Measurements from ENCODE around the gene RAB31. TPM values are rescaled to one million over a fixed set of nuclear protein-coding genes. Genes with fewer than 3 reads are reported as not detected.

The RAB31 gene
- total RNA-seq, 2 donors from 2014 or later = 4.7 to 16.0 TPM

GRCh38 chr18:9730786-9731185 lies 22.7 kb downstream of the RAB31 start:
- TF ChIP-seq, protein P1, sequence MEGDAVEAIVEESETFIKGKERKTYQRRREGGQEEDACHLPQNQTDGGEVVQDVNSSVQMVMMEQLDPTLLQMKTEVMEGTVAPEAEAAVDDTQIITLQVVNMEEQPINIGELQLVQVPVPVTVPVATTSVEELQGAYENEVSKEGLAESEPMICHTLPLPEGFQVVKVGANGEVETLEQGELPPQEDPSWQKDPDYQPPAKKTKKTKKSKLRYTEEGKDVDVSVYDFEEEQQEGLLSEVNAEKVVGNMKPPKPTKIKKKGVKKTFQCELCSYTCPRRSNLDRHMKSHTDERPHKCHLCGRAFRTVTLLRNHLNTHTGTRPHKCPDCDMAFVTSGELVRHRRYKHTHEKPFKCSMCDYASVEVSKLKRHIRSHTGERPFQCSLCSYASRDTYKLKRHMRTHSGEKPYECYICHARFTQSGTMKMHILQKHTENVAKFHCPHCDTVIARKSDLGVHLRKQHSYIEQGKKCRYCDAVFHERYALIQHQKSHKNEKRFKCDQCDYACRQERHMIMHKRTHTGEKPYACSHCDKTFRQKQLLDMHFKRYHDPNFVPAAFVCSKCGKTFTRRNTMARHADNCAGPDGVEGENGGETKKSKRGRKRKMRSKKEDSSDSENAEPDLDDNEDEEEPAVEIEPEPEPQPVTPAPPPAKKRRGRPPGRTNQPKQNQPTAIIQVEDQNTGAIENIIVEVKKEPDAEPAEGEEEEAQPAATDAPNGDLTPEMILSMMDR (IDR thresholded peaks at IDR 0.05) = no peak
- H3K27me3 ChIP-seq = no peaks in the 10 kb centered on the region
- intact Hi-C loops (cut with DNase I) = no loop called here
- H3K4me3 ChIP-seq = no peak overlapping the region
- no peak for DNase-seq
- H3K4me1 ChIP-seq = no peaks in the 10 kb centered on the region
- no peak overlapping the region for H3K27ac ChIP-seq
- H3K9me3 ChIP-seq = no peaks in the 10 kb centered on the region
- no peak overlapping the region for H3K9ac ChIP-seq (ENCODE audit: low read depth in 2 of 2, low read length in 2 of 2)
- no peaks in the 10 kb centered on the region for H3K36me3 ChIP-seq

- no peak for DNase-seq
- Histone ChIP-seq H3K36me3 (no peaks in the 10 kb centered on the region), H3K4me3 (no peak overlapping the region), H3K27ac (no peak overlapping the region), H3K27me3 (no peaks in the 10 kb centered on the region), H3K4me1 (no peaks in the 10 kb centered on the region), H3K9me3 (no peaks in the 10 kb centered on the region), H3K9ac (ENCODE audit: low read depth in 2 of 2, low read length in 2 of 2) (no peak overlapping the region)
- TF ChIP-seq, protein P1 (IDR thresholded peaks at IDR 0.05) = no peak
- intact Hi-C loops (cut with DNase I) = no loop called here
Observed at GRCh38 chr18:9731380-9731779, 23.3 kb downstream of the RAB31 start.

- TF ChIP-seq, protein P1 (IDR thresholded peaks at IDR 0.05) = no peak
- Histone ChIP-seq H3K4me1 (no peaks in the 10 kb centered on the region), H3K9me3 (no peaks in the 10 kb centered on the region), H3K4me3 (no peak overlapping the region), H3K36me3 (no peaks in the 10 kb centered on the region), H3K27me3 (no peaks in the 10 kb centered on the region), H3K9ac (ENCODE audit: low read depth in 2 of 2, low read length in 2 of 2) (no peak overlapping the region), H3K27ac (no peak overlapping the region)
- DNase-seq = no peak
- intact Hi-C loops (cut with DNase I) = no loop called here
Observed at GRCh38 chr18:9732031-9732430, 23.9 kb downstream of the RAB31 start.

DNA sequence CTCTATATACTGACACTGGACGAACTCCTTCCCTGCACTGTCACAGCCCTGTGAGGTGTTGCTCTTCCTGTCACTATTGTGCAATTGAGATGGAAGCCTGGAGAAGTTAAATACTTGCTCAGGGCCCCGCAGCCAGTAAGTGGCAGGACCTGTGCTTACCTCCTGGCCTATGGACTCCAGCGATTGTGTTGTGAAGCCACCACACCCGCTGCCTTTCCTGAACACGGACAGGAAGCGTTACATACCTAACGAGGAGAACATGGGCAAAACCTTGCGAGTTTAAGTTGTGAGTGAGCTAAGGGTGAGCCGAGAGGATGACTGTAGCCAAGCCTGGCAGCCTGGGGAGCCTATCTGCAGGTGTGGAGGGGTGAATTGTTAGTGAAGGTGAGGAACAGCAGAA lies 26.1 kb downstream of the RAB31 start:
- Histone ChIP-seq H3K27ac (peak overlapping the region; percentile 43), H3K4me1 (peaks cover 4% of the 10 kb centered on the region), H3K9me3 (no peaks in the 10 kb centered on the region), H3K27me3 (no peaks in the 10 kb centered on the region), H3K4me3 (no peak overlapping the region), H3K36me3 (no peaks in the 10 kb centered on the region), H3K9ac (ENCODE audit: low read depth in 2 of 2, low read length in 2 of 2) (no peak overlapping the region)
- TF ChIP-seq, protein P1 (IDR thresholded peaks at IDR 0.05) = no peak
- DNase-seq = peak; percentile 49
- intact Hi-C loops (cut with DNase I) = no loop called here

DNA sequence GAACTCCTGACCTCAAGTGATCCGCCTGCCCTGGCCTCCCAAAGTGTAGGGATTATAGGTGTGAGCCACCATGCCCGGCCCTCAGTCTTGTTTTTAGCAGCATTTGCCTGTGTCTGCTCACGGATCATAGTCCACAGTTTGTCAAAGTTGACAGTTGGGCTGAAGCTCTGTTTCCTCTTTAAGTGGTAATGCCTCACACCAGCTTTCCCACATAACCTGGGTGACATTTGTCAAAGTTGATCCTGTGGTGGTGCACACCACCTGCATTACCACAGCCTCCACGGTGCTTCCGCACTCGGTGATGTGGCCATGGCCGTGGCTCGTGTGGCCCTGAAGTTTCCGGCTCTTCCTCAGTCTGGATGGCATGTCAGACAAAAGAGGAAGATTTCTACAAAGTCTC lies 27.1 kb downstream of the RAB31 start:
- no peak for DNase-seq
- no peaks in the 10 kb centered on the region for H3K36me3 ChIP-seq
- no peaks in the 10 kb centered on the region for H3K27me3 ChIP-seq
- no peaks in the 10 kb centered on the region for H3K9me3 ChIP-seq
- no peak overlapping the region for H3K27ac ChIP-seq
- no peak overlapping the region for H3K9ac ChIP-seq (ENCODE audit: low read depth in 2 of 2, low read length in 2 of 2)
- H3K4me3 ChIP-seq = no peak overlapping the region
- intact Hi-C loops (cut with DNase I) = no loop called here
- H3K4me1 ChIP-seq = peaks cover 4% of the 10 kb centered on the region
- TF ChIP-seq, protein P1 (IDR thresholded peaks at IDR 0.05) = no peak

- H3K36me3 ChIP-seq = no peaks in the 10 kb centered on the region
- no peak for DNase-seq
- H3K4me3 ChIP-seq = no peak overlapping the region
- intact Hi-C loops (cut with DNase I) = no loop called here
- TF ChIP-seq, protein P1 (IDR thresholded peaks at IDR 0.05) = no peak
- H3K9me3 ChIP-seq = no peaks in the 10 kb centered on the region
- no peak overlapping the region for H3K27ac ChIP-seq
- no peak overlapping the region for H3K9ac ChIP-seq (ENCODE audit: low read depth in 2 of 2, low read length in 2 of 2)
- H3K27me3 ChIP-seq = no peaks in the 10 kb centered on the region
- H3K4me1 ChIP-seq = peaks cover 4% of the 10 kb centered on the region
Observed at GRCh38 chr18:9735879-9736278, 27.8 kb downstream of the RAB31 start.

Measured in colonic mucosa (tissue), 4 donors.